Mesenchymal stem cell (in vitro differentiated cells and primary cell): ENCODE data around the gene POLR2L.

Source experiments
- DNase-seq: peaks from one replicate; pipeline ENCODE4 v3.0.0-alpha.2; 2013
- H2AFZ ChIP-seq: one replicate; pipeline ENCODE4 v1.6.1; 2013; ENCODE audit warnings: low read depth, mild to moderate bottlenecking, control low read depth, inconsistent platforms, low read length, moderate library complexity
- H2AK5ac ChIP-seq: 2 replicates; pipeline ENCODE4 v1.6.1; 2013; ENCODE audit warnings: low read length, moderate library complexity, mild to moderate bottlenecking, inconsistent platforms; ENCODE audit not compliant: severe bottlenecking
- H2BK120ac ChIP-seq: one replicate; pipeline ENCODE4 v1.6.1; 2013; ENCODE audit warnings: low read depth, mild to moderate bottlenecking, inconsistent platforms, low read length, moderate library complexity
- H2BK12ac ChIP-seq, 2 experiments: one replicate each; pipeline ENCODE4 v1.6.1; 2013; ENCODE audit warnings: inconsistent platforms in 2 of 2, low read length in 2 of 2, mild to moderate bottlenecking in 2 of 2, moderate library complexity in 2 of 2, control low read depth in 1 of 2
- H2BK15ac ChIP-seq: one replicate; pipeline ENCODE4 v1.6.1; 2013; ENCODE audit warnings: mild to moderate bottlenecking, low read depth, inconsistent platforms; ENCODE audit not compliant: poor library complexity, severe bottlenecking
- H2BK5ac ChIP-seq: 2 replicates; pipeline ENCODE4 v1.6.1; 2013; ENCODE audit warnings: low read depth, mild to moderate bottlenecking, low read length, control low read depth, inconsistent platforms; ENCODE audit not compliant: poor library complexity, severe bottlenecking
- H3K14ac ChIP-seq, 2 experiments: one replicate each; pipeline ENCODE4 v1.6.1; 2013; ENCODE audit warnings: inconsistent platforms in 2 of 2, low read length in 2 of 2, control low read depth in 1 of 2, mild to moderate bottlenecking in 1 of 2, moderate library complexity in 1 of 2
- H3K18ac ChIP-seq, 2 experiments: one replicate each; pipeline ENCODE4 v1.6.1; 2013; ENCODE audit warnings: inconsistent platforms in 2 of 2, low read length in 2 of 2, control low read depth in 1 of 2, low read depth in 1 of 2, mild to moderate bottlenecking in 1 of 2
- H3K23ac ChIP-seq, 2 experiments: one replicate each; pipeline ENCODE4 v1.6.1; 2013; ENCODE audit warnings: inconsistent platforms in 2 of 2, low read length in 2 of 2, mild to moderate bottlenecking in 2 of 2, moderate library complexity in 2 of 2, control low read depth in 1 of 2
- H3K27ac ChIP-seq: 2 replicates; pipeline ENCODE4 v1.5.1; 2013; ENCODE audit warnings: mild to moderate bottlenecking, moderate library complexity, low read length, control low read depth, inconsistent platforms; ENCODE audit not compliant: poor library complexity, severe bottlenecking
- H3K27me3 ChIP-seq, 2 experiments: 2 replicates each; pipeline versions ENCODE4 v1.6.1 to v1.7.0; 2013; ENCODE audit warnings: low read length in 2 of 2, mild to moderate bottlenecking in 2 of 2, moderate library complexity in 2 of 2, control low read depth in 1 of 2, inconsistent platforms in 1 of 2; ENCODE audit not compliant: control insufficient read depth in 1 of 2, insufficient read depth in 1 of 2
- H3K36me3 ChIP-seq, 2 experiments: 2 replicates each; pipeline versions ENCODE4 v1.6.1 to v1.7.0; 2013; ENCODE audit warnings: low read length in 2 of 2, control low read depth in 1 of 2, inconsistent platforms in 1 of 2, low read depth in 1 of 2, mild to moderate bottlenecking in 1 of 2; ENCODE audit not compliant: insufficient read depth in 2 of 2, control insufficient read depth in 1 of 2
- H3K4ac ChIP-seq, 2 experiments: one replicate each; pipeline ENCODE4 v1.6.1; 2013; ENCODE audit warnings: inconsistent platforms in 2 of 2, low read length in 2 of 2, mild to moderate bottlenecking in 2 of 2, moderate library complexity in 2 of 2, control low read depth in 1 of 2, low read depth in 1 of 2
- H3K4me1 ChIP-seq: 2 replicates; pipeline ENCODE4 v1.6.1; 2013; ENCODE audit warnings: low read depth, low read length, control low read depth; ENCODE audit not compliant: control insufficient read depth, insufficient read depth
- H3K4me2 ChIP-seq: 2 replicates; pipeline ENCODE4 v1.6.1; 2013; ENCODE audit warnings: low read length, mild to moderate bottlenecking, inconsistent platforms; ENCODE audit not compliant: poor library complexity, severe bottlenecking
- H3K4me3 ChIP-seq, 2 experiments: 2 replicates each; pipeline versions ENCODE4 v1.5.1 to v1.7.0; 2013; ENCODE audit warnings: low read length in 2 of 2, mild to moderate bottlenecking in 2 of 2, control low read depth in 1 of 2, low read depth in 1 of 2; ENCODE audit not compliant: insufficient read depth in 1 of 2
- H3K79me1 ChIP-seq: replicated peaks from 2 replicates; pipeline ENCODE4 v1.6.1; 2013; ENCODE audit warnings: mild to moderate bottlenecking, control low read depth, low read length, inconsistent platforms; ENCODE audit not compliant: poor library complexity, severe bottlenecking
- H3K9ac ChIP-seq: 2 replicates; pipeline ENCODE4 v1.7.0; 2013; ENCODE audit warnings: mild to moderate bottlenecking, low read length, moderate library complexity
- H3K9me3 ChIP-seq: 2 replicates; pipeline ENCODE4 v1.7.0; 2013; ENCODE audit warnings: mild to moderate bottlenecking, low read length; ENCODE audit not compliant: control insufficient read depth
- H4K8ac ChIP-seq: one replicate; pipeline ENCODE4 v1.6.1; 2013; ENCODE audit warnings: inconsistent platforms, mild to moderate bottlenecking, low read length, moderate library complexity
- H4K91ac ChIP-seq: one replicate; pipeline ENCODE4 v1.6.1; 2013; ENCODE audit warnings: mild to moderate bottlenecking, low read length, inconsistent platforms
- WGBS: methylation state at CpG from one replicate; pipeline ENCODE4 v1.1.7; 2013; ENCODE audit warnings: mixed read lengths; 5-methylcytosine and 5-hydroxymethylcytosine counted together

Gene POLR2L

DNA sequence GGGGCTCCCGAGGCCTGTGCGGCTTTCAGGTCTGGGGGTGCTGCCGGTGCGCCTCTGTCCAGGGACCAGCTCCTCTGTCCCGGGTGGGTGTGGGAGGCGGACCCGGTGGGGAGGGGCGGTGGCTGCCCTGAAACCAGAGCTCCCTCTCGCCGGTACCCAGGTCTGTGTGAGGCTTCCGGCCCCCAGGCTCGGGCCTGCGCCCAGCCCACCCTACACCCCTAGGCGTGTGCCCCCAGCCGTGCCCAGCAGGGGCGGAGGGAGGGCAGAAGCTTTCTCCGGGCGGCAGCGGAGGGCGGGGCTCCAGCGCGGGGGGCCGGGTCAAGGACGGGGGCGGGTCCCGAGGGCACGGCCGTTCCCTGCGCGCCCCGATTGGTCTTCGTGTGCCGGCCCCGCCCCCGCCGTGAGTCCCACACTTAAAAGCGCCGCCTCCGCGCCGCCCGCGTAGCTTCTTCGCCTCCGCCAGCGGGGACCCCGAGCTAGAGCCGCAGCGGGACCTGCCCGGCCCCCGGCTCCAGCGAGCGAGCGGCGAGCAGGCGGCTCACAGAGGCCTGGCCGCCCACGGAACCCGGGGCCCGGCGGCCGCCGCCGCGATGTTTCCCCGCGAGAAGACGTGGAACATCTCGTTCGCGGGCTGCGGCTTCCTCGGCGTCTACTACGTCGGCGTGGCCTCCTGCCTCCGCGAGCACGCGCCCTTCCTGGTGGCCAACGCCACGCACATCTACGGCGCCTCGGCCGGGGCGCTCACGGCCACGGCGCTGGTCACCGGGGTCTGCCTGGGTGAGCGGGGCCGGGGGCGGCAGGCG is 23.0 kb downstream of the POLR2L start:
- H3K14ac ChIP-seq, result peak overlapping the region; percentile 58 to 67
- H3K36me3 ChIP-seq, result peaks cover 11 to 48% of the 10 kb centered on the region in 2 experiments
- H3K4ac ChIP-seq, result peak overlapping the region; percentile 42 to 91
- H3K4me3 ChIP-seq, result peak overlapping the region; percentile 93
- peak overlapping the region; percentile 94 for H4K8ac ChIP-seq
- peak overlapping the region; percentile 78 for H2AFZ ChIP-seq
- peak overlapping the region; percentile 82 for H2BK15ac ChIP-seq
- peak overlapping the region; percentile 82 for H2BK120ac ChIP-seq
- H3K9me3 ChIP-seq, result no peaks in the 10 kb centered on the region
- WGBS, result 3% methylated on average over 77 of the region's 96 CpGs
- peaks cover 35% of the 10 kb centered on the region for H3K4me1 ChIP-seq
- peak overlapping the region; percentile 97 for H3K9ac ChIP-seq
- peak overlapping the region; percentile 90 for H2AK5ac ChIP-seq
- H2BK5ac ChIP-seq, result peak overlapping the region; percentile 88
- H3K18ac ChIP-seq, result peak overlapping the region; percentile 86 to 90
- peak; percentile 86 for DNase-seq
- no peaks in the 10 kb centered on the region for H3K27me3 ChIP-seq
- H3K27ac ChIP-seq, result peak overlapping the region; percentile 70
- H4K91ac ChIP-seq, result peak overlapping the region; percentile 94
- H3K79me1 ChIP-seq, result peaks cover 18% of the 10 kb centered on the region
- H2BK12ac ChIP-seq, result peak overlapping the region; percentile 18 to 91
- H3K4me2 ChIP-seq, result peak overlapping the region; percentile 87
- peak overlapping the region in 1 of 2 experiments; percentile 50 for H3K23ac ChIP-seq

DNA sequence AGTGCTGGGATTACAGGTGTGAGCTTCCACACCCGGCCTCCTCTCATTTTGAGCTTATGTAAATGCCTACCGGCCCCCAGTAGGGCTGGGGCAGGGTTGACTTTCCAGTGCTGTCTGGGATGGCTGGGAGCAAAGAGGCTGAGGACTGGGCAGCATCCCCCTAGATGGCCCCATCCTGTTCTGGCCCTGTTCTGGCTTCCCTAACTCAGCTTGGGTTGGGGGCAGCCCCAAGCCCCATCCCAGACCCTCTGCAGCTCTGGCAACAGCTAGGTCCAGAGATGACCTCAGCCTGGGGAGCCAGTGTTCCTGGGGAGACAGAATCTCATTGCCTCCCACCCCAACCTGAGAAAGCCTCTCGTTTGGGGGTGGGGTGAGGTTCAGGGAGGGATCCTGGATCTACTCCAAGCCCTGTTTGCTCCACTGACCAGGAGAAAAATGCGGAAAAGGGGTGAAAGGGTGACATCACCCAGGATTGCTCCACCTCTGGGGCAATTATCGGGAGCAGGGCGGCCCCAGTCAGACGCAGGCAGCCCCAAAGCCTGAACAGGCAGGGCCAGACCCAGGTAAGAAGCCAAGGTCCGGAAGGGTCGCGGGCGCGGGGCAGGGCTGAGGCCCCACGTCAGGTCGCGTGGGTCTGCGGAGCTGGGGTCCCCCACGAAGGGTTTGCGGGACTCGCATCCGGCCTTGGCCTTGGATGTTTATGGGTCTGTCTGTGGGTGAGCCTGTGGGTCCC is 23.8 kb downstream of the POLR2L start, which contains the start of gene PNPLA2:
PNPLA2 (plus strand) TSS at position 519 of the 733 bp plus-strand sequence. CDS start 805 bp downstream, outside the sequence.
- no peaks in the 10 kb centered on the region for H3K9me3 ChIP-seq
- peaks cover 35% of the 10 kb centered on the region for H3K4me1 ChIP-seq
- H3K79me1 ChIP-seq, result peaks cover 14% of the 10 kb centered on the region
- H3K14ac ChIP-seq, result peak within 1 kb of the TSS; percentile 58 to 67
- H2AFZ ChIP-seq, result peak within 1 kb of the TSS; percentile 78
- H3K23ac ChIP-seq, result peak within 1 kb of the TSS in 1 of 2 experiments; percentile 50
- peak within 1 kb of the TSS; percentile 82 for H2BK15ac ChIP-seq
- H3K4ac ChIP-seq, result peak within 1 kb of the TSS; percentile 42 to 91
- peak within 1 kb of the TSS; percentile 18 to 91 for H2BK12ac ChIP-seq
- peak within 1 kb of the TSS; percentile 94 for H4K91ac ChIP-seq
- peak within 1 kb of the TSS; percentile 90 for H2AK5ac ChIP-seq
- peak within 1 kb of the TSS; percentile 70 for H3K27ac ChIP-seq
- peak within 1 kb of the TSS; percentile 82 for H2BK120ac ChIP-seq
- H3K36me3 ChIP-seq, result peaks cover 12 to 47% of the 10 kb centered on the region in 2 experiments
- peak within 1 kb of the TSS; percentile 97 for H3K9ac ChIP-seq
- H3K27me3 ChIP-seq, result no peaks in the 10 kb centered on the region
- DNase-seq, result no peak
- 57% methylated on average over 20 of the region's 20 CpGs for WGBS
- peak within 1 kb of the TSS; percentile 93 for H3K4me3 ChIP-seq
- H2BK5ac ChIP-seq, result peak within 1 kb of the TSS; percentile 88
- peak within 1 kb of the TSS; percentile 86 to 90 for H3K18ac ChIP-seq
- peak within 1 kb of the TSS; percentile 94 for H4K8ac ChIP-seq
- H3K4me2 ChIP-seq, result peak within 1 kb of the TSS; percentile 87

DNA sequence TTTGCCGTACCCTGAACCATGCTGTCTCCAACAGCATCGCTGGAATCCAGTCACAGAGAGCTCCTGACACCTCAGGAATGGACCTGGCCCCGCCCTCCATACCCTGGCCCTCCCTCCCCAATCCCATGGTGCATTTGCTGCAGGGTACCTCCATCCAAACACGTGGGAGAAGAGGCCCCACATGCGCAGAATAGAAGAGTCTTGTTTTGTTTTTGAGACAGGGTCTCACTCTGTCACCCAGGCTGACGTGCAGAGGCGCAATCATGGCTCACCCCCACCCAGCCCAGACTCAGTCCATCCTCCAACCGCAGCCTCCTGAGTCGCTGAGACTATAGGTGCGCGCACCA is 25.9 kb downstream of the POLR2L start:
- Histone ChIP-seq H3K4me2 (no peak overlapping the region), H4K91ac (no peak overlapping the region), H3K36me3 (peaks cover 26 to 52% of the 10 kb centered on the region in 2 experiments), H3K23ac (peak overlapping the region in 1 of 2 experiments; percentile 74), H3K18ac (peak overlapping the region in 1 of 2 experiments; percentile 7), H3K4me1 (peaks cover 36% of the 10 kb centered on the region), H3K27me3 (no peaks in the 10 kb centered on the region), H2AK5ac (no peak overlapping the region), H3K9me3 (no peaks in the 10 kb centered on the region), H2BK12ac (no peak overlapping the region), H3K4me3 (no peak overlapping the region), H3K79me1 (peaks cover 15% of the 10 kb centered on the region), H4K8ac (no peak overlapping the region), H2BK5ac (no peak overlapping the region), H3K14ac (no peak overlapping the region), H2BK15ac (no peak overlapping the region), H2BK120ac (no peak overlapping the region), H3K4ac (no peak overlapping the region), H2AFZ (no peak overlapping the region), H3K9ac (no peak overlapping the region), H3K27ac (no peak overlapping the region)
- DNase-seq, result no peak
- 83% methylated on average over 7 of the region's 11 CpGs for WGBS
